Naive thymus-derived CD8-positive, alpha-beta T cell (primary cell): ENCODE data around the gene SLC41A3. TPM values are rescaled to one million over a fixed set of nuclear protein-coding genes. Genes with fewer than 3 reads are reported as not detected.
"Not testable (repeated sequence)": the region's sequence is repeated elsewhere in the genome, so short reads cannot be mapped to it uniquely, and the experiment has no call there.

ENCODE experiments used
- ATAC-seq, 2 donors: fragments of 150-1000 bp; cut with Tn5 transposase in 1 of 2; sonication (Bioruptor Pico), chemical (Tn5 transposase) in 1 of 2; 1 replicate in 1 of 2; 2 replicates in 1 of 2; pipeline ENCODE4 v1.10.0; 2021; ENCODE audit warnings: mild to moderate bottlenecking in 2 of 2, moderate library complexity in 2 of 2
- POLR2A ChIA-PET: fragments of 350-600 bp; sonication (Branson Sonifier 250); formaldehyde crosslinking; loops from one replicate; lab custom pipeline; 2021; ENCODE audit warnings: antibody characterized with exemption; lab: Charles Lee
- DNase-seq, 10 donors: peaks; one replicate each; pipeline versions ENCODE4 v3.0.0 to v3.0.0-alpha.2; 2020 to 2022
- H3K27ac Mint-ChIP-seq, 10 donors: one replicate each; pipeline ENCODE4 v1.8.0; 2020 to 2022; ENCODE audit warnings: mild to moderate bottlenecking in 10 of 10, mixed read lengths in 10 of 10, moderate library complexity in 4 of 10, inconsistent platforms in 1 of 10
- H3K27me3 Mint-ChIP-seq, 5 donors: one replicate each; pipeline ENCODE4 v1.8.0; 2021 to 2022; ENCODE audit warnings: mixed read lengths in 5 of 5
- H3K36me3 Mint-ChIP-seq, 3 donors: one replicate each; pipeline ENCODE4 v1.8.0; 2020 to 2022; ENCODE audit warnings: mixed read lengths in 3 of 3, mild to moderate bottlenecking in 2 of 3, inconsistent platforms in 1 of 3
- H3K4me1 Mint-ChIP-seq, 4 donors: one replicate each; pipeline ENCODE4 v1.8.0; 2021 to 2022; ENCODE audit warnings: mixed read lengths in 4 of 4
- H3K4me3 Mint-ChIP-seq, 10 donors: one replicate each; pipeline ENCODE4 v1.8.0; 2020 to 2022; ENCODE audit warnings: mild to moderate bottlenecking in 10 of 10, mixed read lengths in 10 of 10, moderate library complexity in 6 of 10, inconsistent platforms in 1 of 10
- H3K9me3 Mint-ChIP-seq, 9 donors: one replicate each; pipeline ENCODE4 v1.8.0; 2020 to 2022; ENCODE audit warnings: mixed read lengths in 9 of 9, mild to moderate bottlenecking in 3 of 9, inconsistent platforms in 1 of 9, moderate library complexity in 1 of 9
- polyA plus RNA-seq, 3 donors: library from polyadenylated mRNA; unstranded; fragments of 300-500 nt; fragmentation: Illumina TruSeq; gene quantifications; one replicate each; pipeline ENCODE4 v1.2.3, GENCODE V29; 2021
- total RNA-seq, 8 experiments: library from RNA in 2 of 8; stranded (reverse) in 2 of 8; gene quantifications; one replicate each; pipeline ENCODE4 v1.2.3 and lab custom pipeline; 2021 to 2026

Gene SLC41A3
- total and polyA plus RNA-seq, 5 experiments from 2014 or later: 21.4 to 34.6 (median 26.9) TPM

DNA sequence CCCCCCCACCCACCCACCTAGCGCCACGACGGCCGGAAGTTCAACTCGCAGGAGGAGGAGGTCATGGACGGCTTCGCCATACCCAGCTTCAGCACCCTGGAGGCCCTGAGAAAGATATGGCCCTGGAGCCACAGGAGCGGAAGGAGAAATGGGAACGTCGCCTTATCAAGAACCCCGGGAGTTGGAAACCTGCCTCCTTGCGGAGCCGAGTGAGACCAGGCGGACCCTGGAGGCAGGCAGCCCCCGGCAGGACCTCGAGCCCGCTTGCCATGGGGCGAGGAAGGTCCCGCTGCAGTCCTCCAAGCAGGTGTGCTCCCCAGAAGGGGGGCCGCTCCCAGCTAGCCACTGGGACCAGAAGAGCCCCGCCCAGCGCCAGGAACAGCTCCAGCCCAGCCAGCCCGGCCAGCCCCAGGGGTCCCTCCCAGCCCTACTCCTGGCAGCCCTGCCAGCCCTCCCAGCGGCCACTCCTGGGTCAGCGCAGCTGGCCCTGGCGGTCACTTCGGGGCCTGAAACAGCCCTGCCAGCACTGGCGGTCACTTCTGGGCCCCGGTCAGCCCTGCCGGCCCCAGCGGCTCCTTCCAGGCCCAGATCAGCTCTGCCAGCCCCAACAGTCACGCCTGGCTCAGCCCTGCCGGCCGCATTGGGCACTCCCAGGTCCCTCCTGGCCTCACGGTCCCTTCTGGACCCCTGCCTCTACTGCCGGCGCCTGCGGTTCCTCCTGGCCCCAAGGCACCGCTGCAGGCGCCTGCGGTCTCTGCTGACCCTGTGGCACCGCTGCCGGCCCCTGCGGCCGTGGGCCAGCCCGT lies 125.2 kb downstream of the SLC41A3 start:
- Mint-ChIP-seq H3K4me3 (no peak overlapping the region), H3K27me3 (peaks cover 6 to 38% (median 15%) of the 10 kb centered on the region in 5 donors), H3K36me3 (peaks cover 0 to 3% (median 2%) of the 10 kb centered on the region in 3 donors), H3K27ac (no peak overlapping the region), H3K4me1 (no peaks in the 10 kb centered on the region), H3K9me3 (peaks cover 0 to 4% (median 0%) of the 10 kb centered on the region in 9 donors)
- ATAC-seq: no peak
- POLR2A ChIA-PET: no interaction called here
- no peak for DNase-seq

DNA sequence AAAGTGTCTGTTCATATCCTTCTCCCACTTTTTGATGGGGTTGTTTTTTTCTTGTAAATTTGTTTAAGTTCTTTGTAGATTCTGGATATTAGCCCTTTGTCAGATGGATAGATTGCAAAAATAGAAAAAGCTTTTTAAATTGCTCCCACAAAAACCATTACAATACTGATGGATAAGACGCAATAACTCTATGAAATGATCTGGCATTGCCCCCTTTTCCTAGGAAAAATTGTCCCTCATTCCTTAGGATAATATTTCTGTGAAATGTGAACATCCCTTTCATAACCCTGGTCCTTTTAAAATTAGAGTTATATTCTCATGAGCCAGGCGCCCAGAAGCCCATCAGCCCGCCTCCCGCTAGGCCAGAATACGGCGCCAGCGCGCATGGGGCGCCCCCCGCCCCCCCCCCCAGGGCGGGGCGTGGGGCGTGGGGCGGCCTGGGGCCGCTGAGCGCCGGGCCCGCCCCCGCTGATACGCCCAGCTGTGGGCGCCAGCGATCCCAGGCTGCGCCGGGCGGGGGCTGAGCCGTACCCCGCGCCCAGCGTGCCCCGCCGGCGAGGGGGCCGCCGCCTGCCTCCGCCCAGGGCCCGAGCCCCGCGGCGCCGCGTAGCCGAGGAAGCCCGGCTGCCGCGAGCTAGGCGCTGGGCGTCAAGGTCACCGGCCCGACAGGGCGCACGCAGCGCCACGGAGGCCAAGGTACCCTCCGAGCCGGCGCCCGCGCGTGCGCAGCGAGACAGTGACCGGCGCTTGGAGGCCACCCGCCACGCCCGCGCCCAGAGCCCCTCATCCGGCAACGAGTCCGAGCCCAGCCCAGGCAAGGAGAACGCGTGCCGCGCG lies 126.0 kb downstream of the SLC41A3 start:
- Mint-ChIP-seq H3K9me3 (peaks cover 0 to 4% (median 0%) of the 10 kb centered on the region in 9 donors), H3K4me3 (peak overlapping the region in 2 of 10 donors; percentile 22 to 33), H3K36me3 (peaks cover 0 to 3% (median 2%) of the 10 kb centered on the region in 3 donors), H3K27ac (no peak overlapping the region), H3K4me1 (no peaks in the 10 kb centered on the region), H3K27me3 (peaks cover 6 to 43% (median 15%) of the 10 kb centered on the region in 5 donors)
- DNase-seq (no peak), ATAC-seq (peak in 1 of 2 donors; percentile 73)
- POLR2A ChIA-PET: no interaction called here

DNA sequence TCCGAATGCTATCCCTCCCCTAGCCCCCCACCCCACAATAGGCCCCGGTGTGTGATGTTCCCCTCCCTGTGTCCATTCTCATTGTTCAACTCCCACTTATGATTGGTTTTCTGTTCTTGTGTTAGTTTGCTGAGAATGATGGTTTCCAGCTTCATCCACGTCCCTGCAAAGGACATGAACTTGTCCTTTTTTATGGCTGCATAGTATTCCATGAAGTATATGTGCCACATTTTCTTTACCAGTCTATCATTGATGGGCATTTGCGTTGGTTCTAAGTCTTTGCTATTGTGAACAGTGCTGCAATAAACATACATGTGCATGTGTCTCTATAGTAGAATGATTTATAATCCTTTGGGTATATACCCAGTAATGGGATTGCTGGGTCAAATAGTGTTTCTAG lies 126.9 kb downstream of the SLC41A3 start:
- not testable (repeated sequence) for ATAC-seq, H3K27ac Mint-ChIP-seq, H3K9me3 Mint-ChIP-seq

More for the DNA sequence above, 126.9 kb downstream of the SLC41A3 start:
- H3K4me1 Mint-ChIP-seq, POLR2A ChIA-PET, H3K36me3 Mint-ChIP-seq, DNase-seq, H3K4me3 Mint-ChIP-seq: not testable (repeated sequence)
- peaks cover 6 to 48% (median 16%) of the 10 kb centered on the region in 5 donors for H3K27me3 Mint-ChIP-seq

Other genes with a start within 250 kb of the SLC41A3 start
- not detected for gene ROPN1B, start 114.9 kb downstream of the SLC41A3 start, total RNA-seq
- not detected for gene ROPN1B, start 114.9 kb downstream of the SLC41A3 start, polyA plus RNA-seq
- not detected for gene ALDH1L1, start 96.5 kb upstream of the SLC41A3 start, total RNA-seq
- gene ALDH1L1, start 96.5 kb upstream of the SLC41A3 start, polyA plus RNA-seq: not detected